GM10266 (cell line): ENCODE measurements around the gene CDC14B.

Experiments used
- DNase-seq: peaks from one replicate; pipeline ENCODE4 v3.0.0; 2012; ENCODE audit errors: extremely low spot score
- TF ChIP-seq, protein P1 (sequence below): IDR thresholded peaks from 2 replicates; pipeline ENCODE4 v1.5.1; 2012; ENCODE audit warnings: mild to moderate bottlenecking, low read depth; ENCODE audit not compliant: control insufficient read depth, insufficient read depth; ENCODE audit errors: missing control alignments

Gene CDC14B

DNA sequence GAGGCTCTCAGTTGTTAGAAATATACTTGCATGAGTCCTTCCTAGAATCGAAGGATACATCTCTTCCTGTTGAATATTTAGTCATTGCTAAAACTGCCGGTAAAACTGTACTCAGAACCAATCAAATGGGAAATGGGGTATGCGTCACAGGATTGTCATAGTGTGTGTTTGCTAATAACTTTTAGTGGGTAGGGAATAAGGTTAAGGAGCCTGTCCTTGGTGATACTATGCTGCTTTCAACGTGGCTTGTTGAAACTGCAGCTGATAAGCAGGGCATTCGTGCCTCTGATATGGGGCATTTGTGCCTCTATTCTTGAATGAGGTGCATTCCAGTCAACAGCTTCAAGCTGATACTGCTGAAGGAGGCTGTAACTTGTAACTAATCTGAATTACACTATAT, 143.1 kb downstream of the CDC14B start:
- TF ChIP-seq, protein P1, sequence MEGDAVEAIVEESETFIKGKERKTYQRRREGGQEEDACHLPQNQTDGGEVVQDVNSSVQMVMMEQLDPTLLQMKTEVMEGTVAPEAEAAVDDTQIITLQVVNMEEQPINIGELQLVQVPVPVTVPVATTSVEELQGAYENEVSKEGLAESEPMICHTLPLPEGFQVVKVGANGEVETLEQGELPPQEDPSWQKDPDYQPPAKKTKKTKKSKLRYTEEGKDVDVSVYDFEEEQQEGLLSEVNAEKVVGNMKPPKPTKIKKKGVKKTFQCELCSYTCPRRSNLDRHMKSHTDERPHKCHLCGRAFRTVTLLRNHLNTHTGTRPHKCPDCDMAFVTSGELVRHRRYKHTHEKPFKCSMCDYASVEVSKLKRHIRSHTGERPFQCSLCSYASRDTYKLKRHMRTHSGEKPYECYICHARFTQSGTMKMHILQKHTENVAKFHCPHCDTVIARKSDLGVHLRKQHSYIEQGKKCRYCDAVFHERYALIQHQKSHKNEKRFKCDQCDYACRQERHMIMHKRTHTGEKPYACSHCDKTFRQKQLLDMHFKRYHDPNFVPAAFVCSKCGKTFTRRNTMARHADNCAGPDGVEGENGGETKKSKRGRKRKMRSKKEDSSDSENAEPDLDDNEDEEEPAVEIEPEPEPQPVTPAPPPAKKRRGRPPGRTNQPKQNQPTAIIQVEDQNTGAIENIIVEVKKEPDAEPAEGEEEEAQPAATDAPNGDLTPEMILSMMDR, result no peak
- DNase-seq, result no peak

GRCh38 chr9:96476013-96476412, 143.6 kb downstream of the CDC14B start:
- TF ChIP-seq, protein P1, result no peak
- no peak for DNase-seq

- no peak for DNase-seq
- TF ChIP-seq, protein P1, result no peak
Measured at GRCh38 chr9:96467784-96468183, 151.9 kb downstream of the CDC14B start.

DNA sequence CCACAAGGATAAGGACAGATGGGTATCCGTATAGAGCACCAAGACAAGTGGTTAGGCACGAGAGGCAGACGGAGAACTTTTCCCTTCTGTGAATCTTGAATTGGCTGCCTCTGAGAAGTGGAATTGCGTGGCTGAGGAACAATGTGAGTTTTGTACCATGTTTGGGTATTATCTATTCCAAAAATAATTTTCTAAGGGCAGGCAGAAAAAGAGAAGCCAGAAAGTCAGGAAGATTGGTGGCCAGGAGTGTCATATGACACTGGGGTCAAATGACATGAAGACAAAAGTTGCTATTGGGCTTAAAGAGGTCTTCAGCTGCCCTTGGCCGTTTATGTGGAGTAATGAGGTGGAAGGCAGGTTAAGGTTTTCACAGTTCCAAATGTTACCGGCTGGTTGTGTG, 155.2 kb downstream of the CDC14B start:
- no peak for DNase-seq
- TF ChIP-seq, protein P1, result no peak

DNA sequence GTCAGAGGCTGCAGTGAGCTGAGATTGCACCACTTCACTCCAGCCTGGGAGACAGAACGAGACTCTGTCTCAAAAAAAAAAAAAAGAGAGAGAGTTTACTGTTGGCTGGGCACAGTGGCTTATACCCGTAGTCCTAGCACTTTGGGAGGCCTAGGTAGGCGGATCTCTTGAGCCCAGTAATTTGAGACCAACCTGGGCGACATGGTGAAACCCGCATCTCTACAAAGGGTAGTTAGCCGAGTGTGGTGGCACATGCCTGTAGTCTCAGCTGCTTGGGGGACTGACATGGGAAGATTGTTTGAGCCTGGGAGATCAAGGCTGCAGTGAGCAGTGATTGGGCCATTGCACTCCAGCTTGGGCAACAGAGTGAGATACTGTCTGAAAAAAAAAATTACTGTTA, 157.1 kb downstream of the CDC14B start:
- TF ChIP-seq, protein P1, result no peak
- no peak for DNase-seq

GRCh38 chr9:96461336-96461735, 158.3 kb downstream of the CDC14B start:
- TF ChIP-seq, protein P1, result no peak
- no peak for DNase-seq

DNA sequence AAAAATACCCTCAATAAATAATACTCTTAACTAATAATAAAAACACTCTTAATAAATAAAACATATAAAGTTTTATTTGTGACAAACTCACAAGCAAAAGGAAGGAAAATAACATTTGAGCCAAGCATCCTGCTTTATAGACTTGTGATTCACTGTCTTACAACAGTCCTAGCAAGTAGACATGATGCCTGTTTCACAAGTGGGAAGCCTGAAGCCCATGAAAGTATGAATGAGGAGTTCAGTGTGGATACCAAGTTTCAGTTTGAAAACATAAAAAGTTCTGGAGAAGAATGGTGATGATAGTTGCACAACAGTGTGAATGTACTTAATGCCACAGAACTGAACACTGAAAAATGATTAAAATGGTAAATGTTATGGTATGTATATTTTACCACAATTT, 158.8 kb downstream of the CDC14B start:
- TF ChIP-seq, protein P1, result no peak
- no peak for DNase-seq
